SH-SY5Y (cell line): ENCODE measurements around the gene P4HB.

Experiments used
- GATA2 ChIP-seq: IDR thresholded peaks from 2 replicates; pipeline ENCODE4 v1.6.1; 2011; ENCODE audit warnings: mild to moderate bottlenecking, low read depth, low read length
- GATA3 ChIP-seq: IDR thresholded peaks from 2 replicates; pipeline ENCODE4 v1.6.1; 2011; ENCODE audit warnings: low read depth, mild to moderate bottlenecking, low read length, moderate library complexity

GRCh38 chr17:81908793-81909192 lies 48.5 kb upstream of the P4HB start:
- TF ChIP-seq GATA2 (no peak), GATA3 (no peak)
